NCI-H1436 treated with DMSO at 0.1 percent for 48 hours (cell line): ENCODE data around the gene RBM22.

Source experiments
- DNase-seq: peaks from one replicate; lab custom pipeline; 2025; lab: John Stamatoyannopoulos, UW

The RBM22 gene

GRCh38 chr5:150672237-150672883, 28.5 kb downstream of the RBM22 start:
- DNase-seq, result no peak

DNA sequence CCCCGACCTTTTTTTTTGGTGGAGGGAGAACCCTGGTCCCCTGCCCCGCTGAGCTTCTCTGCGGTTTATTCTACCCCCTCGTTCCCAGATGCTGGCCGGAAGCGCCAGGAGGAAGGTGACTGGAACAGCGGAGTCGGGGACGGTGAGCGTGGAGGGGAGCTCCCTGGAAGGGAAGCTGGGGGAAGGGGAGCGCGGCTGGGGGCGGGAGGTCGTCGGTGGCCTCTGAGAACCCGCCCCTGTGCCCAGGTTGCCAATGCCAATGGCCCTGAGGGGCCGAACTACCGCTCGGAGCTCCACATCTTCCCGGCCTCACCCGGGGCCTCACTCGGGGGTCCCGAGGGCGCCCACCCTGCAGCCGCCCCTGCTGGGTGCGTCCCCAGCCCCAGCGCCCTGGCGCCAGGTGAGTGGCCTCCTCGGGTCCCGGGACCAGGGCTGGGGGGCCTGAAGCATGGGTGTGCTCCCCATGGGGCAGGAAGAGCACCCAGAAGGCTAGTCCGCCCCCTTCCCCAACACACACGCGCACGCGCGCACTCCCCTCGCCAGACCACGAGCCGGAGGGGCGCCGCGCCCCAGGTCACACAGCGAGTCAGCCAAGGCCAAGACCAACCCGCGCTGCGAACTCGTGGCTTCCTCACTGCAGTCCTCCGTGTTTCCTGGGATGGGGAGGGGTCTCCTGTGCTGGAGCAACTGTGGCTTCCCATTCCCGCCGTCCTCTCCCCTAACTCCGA, 29.2 kb downstream of the RBM22 start:
- no peak for DNase-seq

DNA sequence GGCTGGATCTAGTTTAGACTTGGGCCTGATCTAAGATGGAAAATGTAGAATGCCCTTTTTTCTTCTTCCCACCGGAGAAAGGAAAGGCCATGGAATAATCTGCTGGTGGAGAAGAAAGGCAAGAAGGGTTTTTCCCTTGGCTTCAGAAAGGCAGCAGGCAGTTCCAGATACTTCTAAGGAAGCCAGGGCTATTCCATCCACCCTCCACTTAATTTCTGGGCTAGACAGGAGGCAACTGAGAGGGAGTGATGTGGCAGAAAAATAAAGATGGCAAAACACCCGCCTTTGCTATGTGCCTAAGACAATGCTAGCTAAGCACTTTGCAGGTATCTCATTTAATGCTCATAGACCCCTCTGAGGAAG, 29.9 kb downstream of the RBM22 start:
- no peak for DNase-seq

- DNase-seq, result no peak
These were observed 30.5 kb downstream of the RBM22 start for GRCh38 chr5:150670275-150670947.

DNA sequence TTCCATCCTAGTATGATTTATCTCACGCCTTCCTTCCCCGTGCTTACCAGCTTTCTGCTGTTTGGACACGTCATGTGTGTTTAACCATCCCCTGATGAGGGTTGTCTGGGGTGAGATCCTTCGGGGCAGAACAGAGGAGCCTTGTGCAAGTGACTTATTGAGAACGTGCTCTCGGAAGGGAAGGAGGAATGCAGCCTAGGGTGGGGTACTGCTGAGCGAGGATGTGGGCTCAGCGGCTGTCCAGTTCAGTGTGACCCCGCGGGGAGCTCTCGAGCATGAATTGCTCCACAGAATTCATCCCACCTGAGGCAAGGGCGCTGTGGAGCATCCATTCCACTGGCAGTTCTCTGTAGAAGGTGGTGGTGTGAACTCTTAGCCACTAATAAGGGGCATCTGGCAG, 35.8 kb downstream of the RBM22 start:
- DNase-seq, result no peak

DNA sequence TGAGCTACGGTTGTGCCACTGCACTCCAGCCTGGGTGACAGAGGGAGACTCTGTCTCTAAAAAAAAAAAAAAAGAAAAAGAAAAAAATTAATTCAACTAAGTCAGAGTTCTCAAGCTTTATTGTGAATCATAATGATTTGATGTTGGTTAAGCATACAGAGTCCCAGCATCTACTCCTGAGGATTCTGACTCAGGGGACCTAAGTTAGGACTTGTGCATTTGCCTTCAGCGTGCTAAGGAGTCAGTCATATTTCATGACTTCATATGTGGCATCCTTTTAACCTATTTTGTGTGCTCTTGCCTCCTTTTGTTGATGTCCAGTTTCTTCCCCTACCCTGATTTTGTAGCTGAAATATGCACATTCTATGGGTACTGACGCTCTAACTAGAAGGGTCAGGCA, 36.9 kb downstream of the RBM22 start:
- no peak for DNase-seq

DNA sequence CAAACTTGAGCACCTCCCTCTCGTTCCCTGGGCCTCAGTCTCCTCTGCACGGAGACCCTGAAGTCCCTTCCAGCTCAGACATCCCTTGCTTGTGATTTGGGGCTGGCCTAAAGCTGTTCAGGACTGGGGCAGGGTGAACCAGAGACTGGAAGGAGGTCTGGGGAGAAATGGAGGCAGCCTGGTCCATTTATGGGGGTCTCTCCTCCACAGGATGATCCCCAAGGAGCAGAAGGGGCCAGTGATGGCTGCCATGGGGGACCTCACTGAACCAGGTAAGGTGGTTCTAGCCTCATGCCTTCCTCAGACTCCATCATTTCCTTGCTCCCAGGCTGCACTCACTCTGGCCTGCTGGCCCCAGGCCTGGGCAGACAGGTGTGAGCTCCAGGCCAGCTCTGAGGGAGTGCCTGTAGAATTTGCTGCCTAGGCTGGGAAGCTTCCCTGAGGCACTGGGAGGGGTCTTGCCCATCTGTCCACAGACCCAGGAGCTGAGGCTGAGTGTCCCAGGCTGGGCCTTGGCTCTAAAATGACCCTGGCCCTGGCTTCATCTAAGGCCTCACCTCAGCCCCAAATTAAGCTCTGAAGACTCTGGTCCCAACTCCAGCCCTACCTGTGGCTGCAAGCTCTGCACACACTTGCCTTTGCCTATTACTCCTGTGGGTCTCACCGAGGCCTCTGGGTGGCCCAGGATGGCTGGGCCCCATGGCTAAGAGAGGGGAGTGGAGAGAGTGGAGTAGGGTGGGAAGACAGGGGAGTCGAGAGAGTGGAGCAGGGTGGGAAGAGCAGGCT, 37.9 kb downstream of the RBM22 start:
- no peak for DNase-seq

GRCh38 chr5:150661821-150662596, 38.9 kb downstream of the RBM22 start:
- DNase-seq, result no peak

GRCh38 chr5:150661086-150661485, 39.8 kb downstream of the RBM22 start, which contains the start of gene MYOZ3:
Gene MYOZ3, plus strand, starts transcription at chr5:150661251. Its CDS starts 1,691 bp downstream, at chr5:150662942.
- no peak for DNase-seq

DNA sequence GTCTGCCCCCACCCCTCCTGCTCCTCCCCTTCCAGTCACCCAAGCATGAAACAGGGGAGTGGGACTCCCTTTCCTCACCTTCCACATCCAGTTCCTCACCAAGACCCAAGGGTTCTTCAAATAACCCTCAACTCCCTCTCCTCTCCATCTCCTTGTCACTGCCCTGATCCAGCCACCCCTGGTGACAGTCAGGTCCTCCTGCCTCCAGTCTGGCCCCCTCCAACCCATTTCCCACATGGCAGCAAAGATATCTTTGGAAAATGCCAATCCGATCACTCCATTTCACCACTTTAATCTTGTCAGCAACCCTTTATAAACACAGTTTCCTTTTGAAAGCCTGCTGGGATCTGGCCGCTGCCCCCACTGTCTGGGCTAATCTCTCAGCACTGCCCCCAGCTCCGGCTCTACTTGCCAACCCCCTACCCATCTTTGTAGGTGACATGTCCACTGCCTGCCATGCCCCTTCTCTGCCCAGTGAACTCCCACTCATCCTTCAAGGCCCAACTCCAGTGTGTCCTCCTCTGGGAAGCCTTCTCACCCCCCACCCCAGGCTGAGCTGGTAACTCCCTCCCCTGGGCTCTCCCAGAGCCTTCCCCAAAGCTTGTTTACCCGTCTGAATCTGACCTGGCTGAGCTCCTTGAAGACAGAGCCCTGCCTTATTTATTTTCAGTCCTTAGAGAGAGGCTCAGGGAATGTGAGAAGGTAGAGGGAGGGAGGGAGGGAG, 40.6 kb downstream of the RBM22 start:
- DNase-seq, result no peak

DNA sequence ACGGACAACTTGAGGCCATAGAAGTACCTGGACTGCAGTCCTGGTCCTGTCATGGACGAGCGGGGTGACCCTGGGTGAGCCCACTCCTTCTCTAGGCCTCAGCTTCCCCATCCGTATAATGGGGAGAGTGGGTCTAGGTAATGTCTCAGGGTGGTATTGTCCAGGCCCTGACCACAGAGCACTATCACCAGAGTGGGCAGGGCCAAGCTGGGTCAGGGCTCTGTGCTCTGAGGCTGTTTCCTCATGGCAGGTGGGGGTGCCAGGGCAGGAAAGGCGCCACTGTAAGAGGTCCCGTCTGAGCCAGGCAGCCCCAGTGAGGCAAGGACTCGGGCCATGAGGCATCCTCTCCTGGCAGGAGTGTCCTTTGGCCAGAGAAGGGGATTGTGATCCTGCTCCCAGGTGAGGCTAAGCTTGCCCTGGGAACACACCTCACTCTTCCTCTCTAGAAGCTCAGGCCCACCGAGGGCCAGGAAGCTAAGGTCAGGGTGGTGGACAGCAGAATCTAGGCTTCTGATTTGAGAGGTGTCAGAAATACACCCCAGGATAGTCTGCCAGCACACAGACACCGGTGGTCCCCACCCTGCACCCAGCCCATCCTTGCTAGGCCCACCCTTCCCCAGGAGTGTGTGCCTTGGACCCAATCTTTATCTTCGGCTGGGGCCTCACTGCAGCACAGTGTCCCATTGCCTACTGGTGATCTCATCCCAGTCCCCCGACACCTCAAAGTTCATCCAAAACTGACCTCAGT, 41.3 kb downstream of the RBM22 start:
- no peak for DNase-seq

DNA sequence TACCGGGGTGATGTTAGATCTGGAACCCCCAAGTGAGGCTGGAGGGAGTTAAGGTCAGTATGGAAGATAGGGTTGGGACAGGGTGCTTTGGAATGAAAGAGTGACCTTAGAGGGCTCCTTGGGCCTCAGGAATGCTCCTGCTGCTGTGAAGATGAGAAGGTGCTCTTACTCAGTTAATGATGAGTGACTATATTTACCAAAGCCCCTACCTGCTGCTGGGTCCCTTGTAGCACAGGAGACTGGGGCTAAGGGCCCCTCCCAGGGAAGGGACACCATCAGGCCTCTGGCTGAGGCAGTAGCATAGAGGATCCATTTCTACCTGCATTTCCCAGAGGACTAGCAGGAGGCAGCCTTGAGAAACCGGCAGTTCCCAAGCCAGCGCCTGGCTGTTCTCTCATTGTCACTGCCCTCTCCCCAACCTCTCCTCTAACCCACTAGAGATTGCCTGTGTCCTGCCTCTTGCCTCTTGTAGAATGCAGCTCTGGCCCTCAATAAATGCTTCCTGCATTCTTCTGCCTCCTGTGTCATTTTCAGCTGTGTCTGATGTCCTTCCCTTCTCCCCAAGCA, 42.1 kb downstream of the RBM22 start:
- no peak for DNase-seq

DNA sequence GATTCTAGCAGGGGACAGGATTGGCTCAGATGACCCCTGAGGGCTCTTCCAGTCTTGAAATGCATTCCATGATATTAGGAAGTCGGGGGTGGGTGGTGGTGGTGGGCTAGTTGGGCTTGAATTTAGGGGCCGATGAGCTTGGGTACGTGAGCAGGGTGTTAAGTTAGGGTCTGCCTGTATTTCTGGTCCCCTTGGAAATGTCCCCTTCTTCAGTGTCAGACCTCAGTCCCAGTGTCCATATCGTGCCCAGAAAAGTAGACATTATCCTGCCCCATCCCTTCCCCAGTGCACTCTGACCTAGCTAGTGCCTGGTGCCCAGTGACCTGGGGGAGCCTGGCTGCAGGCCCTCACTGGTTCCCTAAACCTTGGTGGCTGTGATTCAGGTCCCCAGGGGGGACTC, 42.7 kb downstream of the RBM22 start:
- DNase-seq, result no peak

DNA sequence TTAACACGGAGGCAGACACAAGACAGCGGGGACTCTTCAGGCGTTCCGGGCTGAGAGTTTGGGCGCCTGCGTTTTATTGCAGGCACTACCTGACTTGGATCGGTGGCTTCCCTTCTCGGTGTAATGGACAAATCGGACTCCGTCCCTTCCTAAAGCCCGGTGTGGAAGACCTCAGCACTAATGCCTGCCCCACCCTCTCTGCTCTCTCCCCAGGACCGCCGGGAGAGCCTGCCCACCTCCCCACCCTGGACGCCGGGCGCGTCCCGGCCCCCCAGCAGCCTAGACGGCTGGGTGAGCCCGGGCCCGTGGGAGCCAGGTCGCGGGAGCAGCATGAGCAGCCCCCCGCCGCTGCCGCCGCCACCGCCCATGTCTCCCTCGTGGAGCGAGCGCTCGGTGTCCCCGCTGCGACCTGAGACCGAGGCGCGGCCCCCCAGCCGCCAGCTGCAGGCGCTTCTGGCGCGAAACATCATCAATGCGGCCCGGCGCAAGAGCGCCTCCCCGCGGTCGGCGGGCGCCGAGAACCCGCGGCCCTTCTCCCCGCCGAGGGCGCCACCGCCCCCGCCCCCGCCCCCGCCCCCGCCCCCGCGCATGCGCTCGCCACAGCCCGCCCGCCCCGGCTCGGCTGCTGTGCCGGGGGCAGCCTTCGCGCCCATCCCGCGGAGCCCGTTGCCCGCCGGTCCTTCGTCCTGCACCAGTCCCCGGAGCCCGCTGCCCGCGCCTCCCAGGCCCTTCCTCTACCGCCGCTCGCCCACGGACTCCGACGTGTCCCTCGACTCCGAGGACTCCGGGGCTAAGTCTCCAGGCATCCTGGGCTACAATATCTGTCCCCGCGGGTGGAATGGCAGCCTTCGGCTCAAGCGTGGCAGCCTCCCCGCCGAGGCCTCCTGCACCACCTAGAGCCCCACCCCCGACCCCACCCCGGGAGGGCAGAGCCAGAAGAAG, 44.4 kb downstream of the RBM22 start:
- DNase-seq, result no peak

DNA sequence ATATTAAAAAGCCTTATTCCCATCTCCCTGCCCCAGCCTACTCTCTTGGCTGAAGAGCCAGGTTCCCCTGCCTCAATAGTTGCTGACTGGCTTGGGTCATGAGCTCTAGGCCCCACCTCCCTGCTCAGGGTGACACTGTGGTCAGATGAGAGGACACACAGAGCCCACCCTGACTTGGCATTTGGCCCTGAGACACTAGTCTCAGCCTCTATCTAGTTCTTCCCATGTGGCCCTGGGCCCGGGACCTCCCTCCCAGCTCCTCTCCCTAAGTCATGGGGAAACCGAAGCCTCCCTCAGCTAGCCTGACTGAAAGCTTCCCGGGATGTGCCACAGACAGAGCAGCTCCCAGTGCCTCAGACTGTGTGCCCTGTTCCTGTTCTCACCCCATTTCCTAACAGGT, 45.6 kb downstream of the RBM22 start:
- DNase-seq, result no peak

- DNase-seq, result no peak
These were observed 46.9 kb downstream of the RBM22 start for GRCh38 chr5:150653762-150654556.

DNA sequence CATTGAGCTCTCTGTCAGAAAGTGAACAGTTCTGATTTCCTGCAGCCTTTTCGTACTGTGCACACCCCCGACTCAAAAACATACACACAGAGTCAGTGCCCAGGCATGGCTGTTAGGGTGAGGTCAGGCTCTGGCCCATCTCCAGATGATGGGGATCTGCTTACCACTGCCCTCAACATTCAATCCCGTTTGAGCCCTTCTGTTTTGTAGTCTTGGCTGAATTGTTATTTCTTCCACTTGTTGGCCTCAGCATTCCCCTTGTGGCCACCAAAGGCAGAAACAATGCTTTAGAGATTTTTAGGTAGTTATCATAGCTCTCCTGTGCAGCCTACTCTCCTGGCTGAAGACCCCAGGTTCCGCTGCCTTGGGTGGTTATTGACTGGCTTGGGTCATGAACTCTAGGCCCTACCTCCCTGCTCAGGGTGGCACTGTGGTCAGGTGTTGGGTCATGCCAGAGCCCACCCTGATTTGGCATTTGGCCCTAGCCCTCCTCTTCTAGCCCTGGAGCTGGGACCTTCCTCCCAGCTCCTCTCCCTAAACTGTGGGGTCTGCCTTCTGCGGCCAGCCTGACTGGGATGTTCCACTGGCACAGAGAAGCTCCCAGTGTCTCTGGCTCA, 47.6 kb downstream of the RBM22 start:
- no peak for DNase-seq
